Gastrocnemius medialis (tissue), 4 donors: Measurements from ENCODE around the gene ATOH7. TPM values are rescaled to one million over a fixed set of nuclear protein-coding genes. Genes with fewer than 3 reads are reported as not detected.

ENCODE experiments used
- ATAC-seq, 2 donors: fragments of 150-250 bp; one replicate each; pipeline ENCODE4 v1.9.1; 2016
- DNase-seq, 2 donors: peaks; one replicate each; pipeline ENCODE4 v3.0.0-alpha.2; 2019
- H3K27ac ChIP-seq, 4 donors: fragments of 200-600 bp; sonication (generic); 1 replicate in 1 of 4; 2 replicates in 3 of 4; pipeline ENCODE4 v1.5.1; 2016 to 2018; ENCODE audit warnings: mild to moderate bottlenecking in 2 of 4, moderate library complexity in 1 of 4
- H3K27me3 ChIP-seq, 3 donors: fragments of 200-600 bp; sonication (generic) in 2 of 3; 1 replicate in 1 of 3; 2 replicates in 2 of 3; pipeline versions ENCODE4 v1.5.1 to v1.6.0; 2016 to 2019; ENCODE audit warnings: mild to moderate bottlenecking in 1 of 3, moderate library complexity in 1 of 3
- H3K36me3 ChIP-seq, 2 donors: fragments of 200-600 bp; sonication (generic) in 1 of 2; one replicate each; pipeline ENCODE4 v1.5.1; 2017 to 2018
- H3K4me1 ChIP-seq, 2 donors: fragments of 200-600 bp; sonication (generic) in 1 of 2; one replicate each; pipeline ENCODE4 v1.5.1; 2016 to 2017; ENCODE audit warnings: mild to moderate bottlenecking in 2 of 2
- H3K4me3 ChIP-seq, 4 donors: fragments of 200-600 bp; sonication (generic) in 3 of 4; 1 replicate in 1 of 4; 2 replicates in 3 of 4; pipeline ENCODE4 v1.5.1; 2016 to 2019; ENCODE audit warnings: mild to moderate bottlenecking in 2 of 4
- H3K9me3 ChIP-seq, 3 donors: fragments of 200-600 bp; sonication (generic) in 2 of 3; 1 replicate in 1 of 3; 2 replicates in 2 of 3; pipeline ENCODE4 v1.5.1; 2016 to 2019
- CTCF ChIP-seq, 5 experiments: fragments of 450-650 bp in 3 of 5; fragments of 200-600 bp in 2 of 5; sonication (generic) in 2 of 5; IDR thresholded peaks in 4 of 5; conservative IDR thresholded peaks in 1 of 5; 1 replicate in 4 of 5; 2 replicates in 1 of 5; pipeline ENCODE4 v1.5.1; 2016 to 2019; ENCODE audit warnings: antibody characterized with exemption in 5 of 5, mild to moderate bottlenecking in 3 of 5, moderate library complexity in 3 of 5
- POLR2A ChIP-seq, 2 donors: fragments of 450-650 bp; IDR thresholded peaks; one replicate each; pipeline ENCODE4 v1.6.1; 2017; ENCODE audit warnings: antibody characterized with exemption in 2 of 2, mild to moderate bottlenecking in 2 of 2, moderate library complexity in 2 of 2
- in situ Hi-C, 4 donors: fragments of 200-750 bp; cut with MboI; loops; one replicate each; pipeline versions ENCODE4 v1.15.0 to v1.8.0; 2017; ENCODE audit warnings: low sequenced_read_pairs in 4 of 4
- intact Hi-C: fragments of 100-400 bp; cut with DNase I; formaldehyde crosslinking; loops from one replicate; pipeline ENCODE4 v1.15.1; 2023; ENCODE audit warnings: low total_unique reads
- total RNA-seq, 4 donors: library from RNA; depleted of rRNA; stranded (reverse); fragments of >200 nt; gene quantifications; one replicate each; pipeline versions ENCODE4 v1.1.0 to v1.2.3, GENCODE V29; 2016

ATOH7 gene
- total RNA-seq, 4 donors from 2014 or later = not detected

- ATAC-seq (no peak), DNase-seq (no peak)
- H3K27ac ChIP-seq = no peak overlapping the region
- intact Hi-C loops = no loop called here
- H3K4me1 ChIP-seq = no peaks in the 10 kb centered on the region
- TF ChIP-seq POLR2A (IDR thresholded peaks at IDR 0.05) = no peak
- TF ChIP-seq CTCF (IDR thresholded peaks at IDR 0.05 in 4 of 5, conservative IDR thresholded peaks at IDR 0.05 in 1 of 5) = no peak
- H3K9me3 ChIP-seq = no peaks in the 10 kb centered on the region
- no peak overlapping the region for H3K4me3 ChIP-seq
- H3K36me3 ChIP-seq = no peaks in the 10 kb centered on the region
- in situ Hi-C loops = no loop called here
- H3K27me3 ChIP-seq = no peaks in the 10 kb centered on the region
Measured at GRCh38 chr10:68275600-68276126, 43.8 kb upstream of the ATOH7 start.

- H3K9me3 ChIP-seq = no peaks in the 10 kb centered on the region
- no peak overlapping the region for H3K4me3 ChIP-seq
- intact Hi-C loops = no loop called here
- no peaks in the 10 kb centered on the region for H3K4me1 ChIP-seq
- H3K36me3 ChIP-seq = no peaks in the 10 kb centered on the region
- no peak for DNase-seq
- TF ChIP-seq POLR2A (IDR thresholded peaks at IDR 0.05) (no peak), CTCF (IDR thresholded peaks at IDR 0.05 in 4 of 5, conservative IDR thresholded peaks at IDR 0.05 in 1 of 5) (no peak)
- in situ Hi-C loops = no loop called here
- no peaks in the 10 kb centered on the region for H3K27me3 ChIP-seq
- H3K27ac ChIP-seq = no peak overlapping the region
- ATAC-seq = no peak
Measured at GRCh38 chr10:68272833-68273232, 40.9 kb upstream of the ATOH7 start.

GRCh38 chr10:68271196-68271882, 39.4 kb upstream of the ATOH7 start:
- in situ Hi-C loops = no loop called here
- DNase-seq (no peak), ATAC-seq (no peak)

GRCh38 chr10:68269562-68270290, 37.8 kb upstream of the ATOH7 start:
- intact Hi-C loops = no loop called here
- H3K27ac ChIP-seq = no peak overlapping the region
- in situ Hi-C loops = no loop called here
- TF ChIP-seq CTCF (IDR thresholded peaks at IDR 0.05 in 4 of 5, conservative IDR thresholded peaks at IDR 0.05 in 1 of 5) = no peak
- no peak for TF ChIP-seq POLR2A (IDR thresholded peaks at IDR 0.05)
- H3K4me3 ChIP-seq = no peak overlapping the region
- DNase-seq (no peak), ATAC-seq (no peak)
- H3K36me3 ChIP-seq = no peaks in the 10 kb centered on the region
- H3K4me1 ChIP-seq = no peaks in the 10 kb centered on the region
- H3K27me3 ChIP-seq = no peaks in the 10 kb centered on the region
- H3K9me3 ChIP-seq = no peaks in the 10 kb centered on the region

More at GRCh38 chr10:68271196-68271882, 39.4 kb upstream of the ATOH7 start:
- H3K27ac ChIP-seq = no peak overlapping the region
- no peaks in the 10 kb centered on the region for H3K4me1 ChIP-seq
- no peaks in the 10 kb centered on the region for H3K9me3 ChIP-seq
- TF ChIP-seq CTCF (IDR thresholded peaks at IDR 0.05 in 4 of 5, conservative IDR thresholded peaks at IDR 0.05 in 1 of 5) = no peak
- no peak for TF ChIP-seq POLR2A (IDR thresholded peaks at IDR 0.05)
- H3K36me3 ChIP-seq = no peaks in the 10 kb centered on the region
- H3K4me3 ChIP-seq = no peak overlapping the region
- H3K27me3 ChIP-seq = no peaks in the 10 kb centered on the region
- intact Hi-C loops = no loop called here
